B cell (primary cell): ENCODE measurements around the gene TRDN. TPM values are rescaled to one million over a fixed set of nuclear protein-coding genes. Genes with fewer than 3 reads are reported as not detected.

Source experiments
- polyA plus RNA-seq: library from polyadenylated mRNA; depleted of rRNA; stranded (reverse); fragments of >200 nt; gene quantifications from 2 replicates; pipeline ENCODE4 v1.2.3, GENCODE V29; 2012
- total RNA-seq, 2 donors: library from RNA; stranded (reverse); fragments of 120-200 nt in 1 of 2; gene quantifications; 1 replicate in 1 of 2; 2 replicates in 1 of 2; pipeline versions ENCODE4 v1.2.3 to v1.2.4, GENCODE V29; 2013 to 2022

TRDN gene
- total and polyA plus RNA-seq, 2 donors (not counting 1 experiment from before 2014, with no cell fraction given) = not detected

Other genes starting within 250 kb of the TRDN start
- gene NKAIN2, start 166.9 kb upstream of the TRDN start, total RNA-seq = not detected in 2 replicates
- not detected in 2 replicates for gene NKAIN2, start 166.9 kb upstream of the TRDN start, polyA plus RNA-seq